GM12874 (cell line): ENCODE data around the gene ANKK1.

Source experiments
- TF ChIP-seq, protein P1 (sequence below): IDR thresholded peaks from 2 replicates; pipeline ENCODE4 v1.5.1; 2011; ENCODE audit warnings: low read depth, mild to moderate bottlenecking, control low read depth, low read length, moderate library complexity; ENCODE audit not compliant: insufficient read depth

Gene ANKK1

DNA sequence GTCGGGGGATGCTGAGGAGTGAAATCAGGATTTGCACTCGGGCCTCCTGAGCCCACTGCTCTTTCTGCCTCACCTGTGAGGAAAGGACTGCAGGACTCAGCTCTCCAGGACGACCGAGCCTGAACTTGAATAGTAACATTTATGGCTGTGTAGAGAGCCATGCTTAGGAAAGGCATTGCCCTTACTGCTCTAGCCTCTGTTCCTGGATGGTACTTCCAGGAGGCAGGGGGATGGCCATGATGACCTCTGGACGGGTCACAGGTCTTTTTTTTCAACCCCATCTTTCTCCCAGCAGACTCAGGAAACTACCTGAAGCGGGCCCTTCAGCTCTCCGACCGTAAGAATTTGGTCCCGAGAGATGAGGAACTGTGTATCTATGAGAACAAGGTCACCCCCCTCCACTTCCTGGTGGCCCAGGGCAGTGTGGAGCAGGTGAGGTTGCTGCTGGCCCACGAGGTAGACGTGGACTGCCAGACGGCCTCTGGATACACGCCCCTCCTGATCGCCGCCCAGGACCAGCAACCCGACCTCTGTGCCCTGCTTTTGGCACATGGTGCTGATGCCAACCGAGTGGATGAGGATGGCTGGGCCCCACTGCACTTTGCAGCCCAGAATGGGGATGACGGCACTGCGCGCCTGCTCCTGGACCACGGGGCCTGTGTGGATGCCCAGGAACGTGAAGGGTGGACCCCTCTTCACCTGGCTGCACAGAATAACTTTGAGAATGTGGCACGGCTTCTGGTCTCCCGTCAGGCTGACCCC, 11.3 kb downstream of the ANKK1 start:
- TF ChIP-seq, protein P1, sequence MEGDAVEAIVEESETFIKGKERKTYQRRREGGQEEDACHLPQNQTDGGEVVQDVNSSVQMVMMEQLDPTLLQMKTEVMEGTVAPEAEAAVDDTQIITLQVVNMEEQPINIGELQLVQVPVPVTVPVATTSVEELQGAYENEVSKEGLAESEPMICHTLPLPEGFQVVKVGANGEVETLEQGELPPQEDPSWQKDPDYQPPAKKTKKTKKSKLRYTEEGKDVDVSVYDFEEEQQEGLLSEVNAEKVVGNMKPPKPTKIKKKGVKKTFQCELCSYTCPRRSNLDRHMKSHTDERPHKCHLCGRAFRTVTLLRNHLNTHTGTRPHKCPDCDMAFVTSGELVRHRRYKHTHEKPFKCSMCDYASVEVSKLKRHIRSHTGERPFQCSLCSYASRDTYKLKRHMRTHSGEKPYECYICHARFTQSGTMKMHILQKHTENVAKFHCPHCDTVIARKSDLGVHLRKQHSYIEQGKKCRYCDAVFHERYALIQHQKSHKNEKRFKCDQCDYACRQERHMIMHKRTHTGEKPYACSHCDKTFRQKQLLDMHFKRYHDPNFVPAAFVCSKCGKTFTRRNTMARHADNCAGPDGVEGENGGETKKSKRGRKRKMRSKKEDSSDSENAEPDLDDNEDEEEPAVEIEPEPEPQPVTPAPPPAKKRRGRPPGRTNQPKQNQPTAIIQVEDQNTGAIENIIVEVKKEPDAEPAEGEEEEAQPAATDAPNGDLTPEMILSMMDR = no peak

DNA sequence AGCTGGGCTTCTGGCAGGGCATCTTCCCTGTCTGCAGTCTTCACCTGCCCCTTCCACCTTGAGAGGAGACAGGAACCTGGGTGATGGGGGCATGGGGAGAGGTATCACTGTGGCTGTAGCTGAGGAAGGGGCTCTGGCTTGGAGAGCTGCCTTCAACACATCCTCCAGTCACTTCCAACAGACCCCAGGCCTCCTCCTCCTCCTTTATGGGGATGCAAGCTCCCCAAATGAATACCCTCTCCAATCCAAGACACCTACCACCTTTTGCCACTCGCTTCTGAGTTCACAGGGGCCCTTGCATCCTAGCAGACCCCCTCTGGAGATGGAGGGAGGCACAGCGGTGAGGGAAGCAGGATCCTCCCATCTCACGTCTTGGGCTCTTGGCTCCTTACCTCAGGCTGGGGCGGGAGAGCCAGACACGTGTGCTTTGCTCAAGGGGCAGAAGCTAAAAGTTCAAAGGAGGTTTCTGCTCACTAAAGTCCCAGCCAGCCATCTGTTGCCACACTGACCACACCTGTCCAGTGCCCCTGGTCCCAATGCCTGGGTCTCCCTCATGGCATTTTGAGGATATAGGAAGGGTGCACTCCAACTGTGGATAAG, 13.2 kb downstream of the ANKK1 start:
- TF ChIP-seq, protein P1 = no peak

DNA sequence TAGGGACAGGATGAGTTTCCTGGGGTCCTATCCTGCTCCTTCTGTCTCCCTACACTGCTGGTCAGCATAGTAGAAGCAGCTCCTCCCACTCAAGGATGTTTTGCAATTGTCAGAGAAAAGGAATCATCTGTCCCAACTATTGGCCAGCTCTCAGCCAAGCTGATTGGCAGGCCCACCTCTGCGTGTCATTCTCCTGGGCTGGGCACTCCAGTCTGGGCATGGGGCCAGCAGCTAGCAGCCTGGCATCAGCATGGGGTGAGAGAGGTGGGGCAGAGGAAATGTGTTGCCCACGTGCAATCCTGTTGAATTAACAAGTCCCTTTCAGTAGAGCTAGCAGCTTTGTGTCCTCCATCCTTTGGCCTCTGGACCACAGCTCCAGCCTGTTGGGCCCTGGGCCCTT, 14.1 kb downstream of the ANKK1 start:
- TF ChIP-seq, protein P1 = no peak

DNA sequence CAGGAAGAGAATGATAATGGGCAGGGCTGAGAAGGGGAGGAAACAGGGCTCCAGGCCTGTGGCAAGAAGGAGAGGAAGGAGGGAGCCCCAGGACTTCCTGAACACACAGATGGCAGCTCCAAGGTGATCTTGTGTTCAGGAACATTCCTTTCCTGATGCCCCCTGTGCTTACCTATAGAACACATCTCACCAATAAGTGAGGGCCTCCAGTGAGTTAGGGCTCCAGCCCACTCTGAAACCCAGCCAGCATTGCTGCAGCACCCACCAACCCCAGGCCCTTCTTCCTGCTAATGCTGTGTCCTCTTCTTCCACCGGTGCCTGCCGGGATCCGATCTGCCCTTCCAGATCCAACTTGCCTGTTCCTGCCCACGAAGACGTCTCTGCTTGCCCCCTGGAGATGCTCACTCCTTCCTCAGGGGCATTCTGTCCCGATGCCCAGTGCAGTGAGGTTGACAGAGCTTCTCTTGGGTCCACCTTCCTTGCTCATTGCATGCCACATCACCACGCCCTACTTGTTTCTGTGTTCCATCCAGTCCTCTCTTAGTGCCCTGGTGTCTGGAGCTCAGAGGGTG, 17.4 kb downstream of the ANKK1 start:
- TF ChIP-seq, protein P1 = no peak

DNA sequence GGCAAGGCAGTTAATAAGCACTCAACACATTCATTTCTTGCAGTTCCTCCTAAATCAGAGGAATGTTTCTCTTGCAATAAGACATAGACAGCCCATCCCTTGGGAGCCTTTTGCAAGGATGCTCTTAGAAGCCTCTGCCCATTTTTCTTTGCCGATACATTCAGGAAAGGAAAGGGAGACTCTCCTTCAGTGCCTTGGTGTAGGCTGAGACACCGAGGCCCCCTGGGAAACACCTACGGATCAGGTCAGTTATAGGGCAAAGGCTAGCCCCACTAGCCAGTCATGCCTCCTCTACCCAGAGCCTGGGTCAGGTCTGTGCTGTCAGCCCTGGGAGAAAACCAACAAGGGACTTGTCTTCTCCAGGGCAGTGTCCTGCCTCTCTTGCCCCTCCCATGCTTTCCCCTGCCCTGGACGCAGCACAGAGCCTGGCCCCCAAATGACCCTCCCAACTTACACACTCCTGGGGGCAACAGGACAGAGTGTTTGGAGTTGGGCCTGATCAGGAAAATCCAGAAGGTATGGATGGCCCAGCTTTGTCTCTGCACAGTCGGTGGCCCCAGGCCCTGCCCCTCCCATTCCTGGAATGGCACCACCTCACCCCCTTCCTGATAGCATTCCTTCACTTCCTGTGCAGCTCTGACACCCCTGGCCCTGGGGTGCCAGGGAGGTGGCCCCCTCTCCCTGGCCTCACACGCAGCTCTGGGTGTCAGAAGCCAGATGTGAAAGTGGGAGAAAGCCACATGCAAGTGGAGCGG, 18.3 kb downstream of the ANKK1 start:
- TF ChIP-seq, protein P1 = no peak

DNA sequence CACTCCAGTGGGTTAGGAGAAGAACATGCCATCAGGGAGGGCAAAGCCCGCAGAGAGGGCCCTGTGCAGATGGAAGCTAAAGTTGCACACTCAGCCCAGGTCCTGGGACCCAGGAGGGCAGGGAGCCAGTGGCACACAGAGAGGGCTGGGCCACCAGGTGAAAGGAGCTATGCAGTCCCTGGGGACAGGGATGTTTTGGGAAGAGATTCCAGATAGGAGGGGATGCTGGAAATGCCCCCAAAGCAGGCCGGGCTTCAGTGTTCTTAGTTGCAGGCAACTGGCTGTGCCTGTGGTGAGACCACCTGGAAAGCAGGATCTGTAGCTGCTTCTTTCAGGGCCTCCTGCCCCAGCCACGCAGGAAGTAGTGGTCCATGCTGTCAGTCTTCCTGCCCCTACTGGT, 19.6 kb downstream of the ANKK1 start:
- TF ChIP-seq, protein P1 = no peak

DNA sequence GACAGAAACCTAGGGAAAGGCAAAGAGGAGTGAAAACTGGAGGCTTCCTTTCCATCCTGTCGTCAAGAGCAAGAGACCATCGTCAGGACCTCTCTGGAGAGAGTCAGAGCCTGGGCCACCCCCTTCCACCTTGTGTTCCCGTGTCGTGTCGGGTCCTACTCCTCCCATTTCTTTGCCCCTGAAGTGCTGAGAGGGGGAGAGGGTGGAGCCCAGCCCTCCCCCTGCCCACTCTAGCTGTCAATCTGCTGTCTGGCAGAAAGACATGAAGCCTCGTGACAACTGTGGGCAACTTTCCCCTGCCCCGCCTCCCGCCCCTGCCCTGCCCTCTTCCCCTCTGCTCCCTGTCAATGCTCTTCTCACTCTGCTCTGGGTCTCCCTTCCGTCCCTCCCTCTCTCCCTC, 20.6 kb downstream of the ANKK1 start:
- TF ChIP-seq, protein P1 = no peak
